ENCODE data around the gene BCAR3. TPM values are rescaled to one million over a fixed set of nuclear protein-coding genes. Genes with fewer than 3 reads are reported as not detected.
A peak's percentile ranks its signal among the peaks of the same experiment; 100 is the strongest.

The BCAR3 gene
- 30.3 and 37.5 TPM in 2 replicates for total RNA-seq (2014; rRNA removed; shearing (Covaris generic); ENCODE audit: low replicate concordance)

DNA sequence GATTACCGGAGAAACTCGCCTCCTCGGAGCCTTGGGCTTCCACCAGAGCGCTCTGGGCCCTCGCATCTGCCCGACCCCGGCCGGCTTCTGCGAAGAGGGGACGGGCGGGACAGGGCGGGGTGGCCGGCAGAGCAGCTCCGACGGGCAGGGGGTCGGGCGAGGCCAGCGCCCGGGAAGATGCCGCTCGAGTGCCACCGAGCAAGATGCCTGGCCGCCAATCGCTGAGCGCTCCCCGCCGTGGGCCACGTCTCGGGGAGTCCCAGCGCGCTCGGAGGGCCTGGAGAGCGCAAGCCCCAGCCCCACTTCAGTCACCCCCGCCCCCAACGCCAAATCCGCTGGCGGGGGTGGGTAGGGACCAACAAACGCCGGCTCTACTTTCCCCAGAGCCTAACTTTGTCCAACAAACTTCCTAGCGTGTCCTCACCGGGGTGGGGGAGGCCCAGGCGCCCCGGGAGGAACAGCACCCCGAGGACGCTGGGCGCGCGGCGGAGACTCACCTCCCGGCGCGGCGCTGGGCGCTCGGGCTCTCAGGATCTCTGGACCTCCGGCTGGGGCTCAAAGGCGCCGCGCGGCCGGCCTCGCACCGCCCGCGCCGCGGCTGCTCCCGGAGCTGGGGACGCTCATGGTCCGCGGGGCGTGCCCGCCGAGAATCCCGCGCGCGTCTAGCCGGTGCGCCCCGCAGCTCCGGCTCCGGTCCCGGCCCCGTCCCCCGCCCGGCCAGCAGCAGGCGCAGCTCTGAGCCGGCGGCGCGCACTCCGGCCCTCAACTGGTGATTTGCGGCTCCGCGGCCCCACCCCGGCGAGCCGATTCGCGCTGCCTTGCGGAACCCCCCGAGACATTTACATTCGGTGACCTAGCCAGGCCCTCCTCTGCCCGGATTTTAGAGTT is at the start of gene BCAR3:
TSS of gene BCAR3 (minus strand) at position 737 of the 888 bp plus-strand sequence. CDS start 6,907 bp downstream, outside the sequence.
- peak; percentile 65 for DNase-seq (ENCODE audit: low read depth)
- in situ Hi-C loops (cut with HindIII; ENCODE audit: low pct_unique_long_range_greater_than_20kb, low sequenced_read_pairs): no loop called here

DNA sequence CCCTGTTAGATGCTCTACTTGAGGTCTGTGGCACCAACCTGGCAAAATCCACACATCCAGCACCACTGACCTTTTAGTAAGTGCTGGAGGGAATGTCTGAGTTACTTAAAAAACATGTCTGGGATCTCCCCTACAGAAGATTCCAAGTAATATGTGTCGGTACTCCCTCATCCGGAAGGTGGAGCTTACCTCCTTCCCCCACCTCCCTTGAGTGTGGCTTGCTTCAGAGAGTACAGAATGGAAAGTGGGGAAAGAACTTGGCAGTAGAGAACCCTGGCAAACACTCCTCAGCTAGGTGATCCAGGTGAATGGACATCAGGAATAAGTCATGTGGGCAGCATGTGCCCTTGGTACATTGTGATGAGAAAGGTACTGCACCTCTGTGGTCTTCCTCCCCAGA is 49.0 kb upstream of the BCAR3 start:
- DNase-seq (ENCODE audit: low read depth): no peak
- in situ Hi-C loops (cut with HindIII; ENCODE audit: low pct_unique_long_range_greater_than_20kb, low sequenced_read_pairs): no loop called here

DNA sequence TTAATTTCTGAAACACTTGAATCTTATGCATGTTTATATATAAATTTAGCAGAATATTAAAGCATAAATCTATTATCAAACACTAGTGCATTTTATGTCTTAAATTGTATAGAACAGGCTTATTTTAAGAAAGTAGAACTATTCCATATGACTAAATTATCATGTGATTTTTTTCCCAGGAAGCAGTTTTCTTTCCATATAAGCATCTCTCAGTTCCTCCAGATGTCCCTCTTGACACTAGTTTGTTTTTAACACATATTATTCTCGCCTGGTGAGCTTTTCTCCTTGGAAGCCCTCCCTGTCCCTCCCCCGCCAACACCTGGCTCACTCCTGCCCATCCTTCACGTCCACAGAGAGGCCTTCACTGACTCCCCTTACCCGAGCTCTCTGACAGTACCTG is 48.3 kb upstream of the BCAR3 start:
- in situ Hi-C loops (cut with HindIII; ENCODE audit: low pct_unique_long_range_greater_than_20kb, low sequenced_read_pairs): no loop called here
- DNase-seq (ENCODE audit: low read depth): no peak

DNA sequence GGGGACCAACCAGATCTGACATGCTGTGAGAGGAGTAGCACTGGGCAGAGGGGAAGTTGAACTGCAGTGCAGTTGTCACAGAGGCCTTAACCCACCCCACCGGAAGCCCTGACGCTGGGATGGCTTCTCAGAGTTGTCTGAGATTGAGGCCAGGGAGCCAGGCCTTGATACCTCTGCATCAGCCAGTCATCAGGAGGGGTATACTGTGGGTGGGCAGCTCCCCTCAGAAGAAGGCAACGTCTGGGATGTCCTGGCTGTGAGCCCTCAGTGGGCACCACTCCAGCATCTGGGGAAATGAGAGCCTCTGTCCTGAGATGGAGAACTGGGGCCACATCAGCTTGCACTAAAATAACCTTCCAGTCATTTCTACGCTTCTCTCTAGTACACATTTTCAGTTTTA is 47.9 kb upstream of the BCAR3 start:
- in situ Hi-C loops (cut with HindIII; ENCODE audit: low pct_unique_long_range_greater_than_20kb, low sequenced_read_pairs): no loop called here
- no peak for DNase-seq (ENCODE audit: low read depth)

DNA sequence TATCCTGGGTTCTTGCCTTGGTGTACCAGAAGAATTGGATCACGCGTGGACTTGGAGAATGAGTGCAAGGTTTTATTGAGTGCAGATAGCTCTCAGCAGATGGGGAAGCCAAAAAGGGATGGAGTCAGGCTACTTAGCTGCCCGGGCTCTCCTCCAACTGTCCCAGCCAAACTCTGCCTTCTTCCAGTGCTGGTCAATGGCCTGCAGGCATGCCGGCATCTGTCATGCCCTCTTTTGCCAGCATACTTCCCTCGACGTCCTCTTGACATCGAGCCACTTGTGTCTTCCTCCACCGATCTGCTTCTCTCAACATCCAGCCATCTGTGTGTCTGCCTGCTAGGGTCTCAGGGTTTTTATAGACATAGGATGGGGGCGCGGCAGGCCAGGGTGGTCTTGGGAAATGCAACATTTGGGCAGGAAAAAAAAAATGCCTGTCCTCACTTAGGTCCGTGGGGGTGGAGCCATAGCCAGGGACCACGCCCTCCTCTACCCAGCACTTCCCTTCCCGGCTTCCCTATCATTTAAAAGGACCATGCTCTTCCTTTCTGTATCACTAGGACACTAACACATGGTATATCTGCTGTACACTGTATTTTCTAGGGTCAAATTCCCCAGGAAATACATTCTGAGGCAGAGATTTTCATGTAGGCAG is 47.0 kb upstream of the BCAR3 start:
- no peak for DNase-seq (ENCODE audit: low read depth)
- in situ Hi-C loops (cut with HindIII; ENCODE audit: low pct_unique_long_range_greater_than_20kb, low sequenced_read_pairs): no loop called here

DNA sequence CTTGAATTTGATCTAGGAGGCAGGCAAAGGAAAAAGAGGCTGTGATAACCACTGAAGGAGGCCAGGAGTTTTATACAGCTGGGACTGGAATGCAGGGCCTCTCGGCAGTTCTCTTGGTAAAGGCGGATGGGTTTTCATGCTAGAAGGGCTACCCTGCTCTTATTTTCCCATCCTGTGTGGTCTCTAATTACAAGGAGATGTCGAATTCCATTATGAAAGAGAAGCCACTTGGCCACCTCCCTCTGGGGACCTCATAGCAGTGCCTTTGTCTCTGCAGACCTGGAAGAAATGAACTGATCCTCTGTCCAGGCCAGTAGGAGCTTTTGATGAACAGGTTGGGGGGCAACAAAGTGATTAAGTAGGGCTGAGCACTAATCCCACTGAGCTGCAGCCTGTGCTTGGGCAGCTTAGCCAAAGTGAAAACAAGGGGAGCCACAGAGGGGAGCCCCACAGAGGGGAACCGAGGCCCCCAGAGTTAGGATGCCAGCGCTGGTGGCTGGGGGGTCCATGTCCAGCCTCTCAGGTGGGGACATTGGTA is 42.2 kb upstream of the BCAR3 start:
- DNase-seq (ENCODE audit: low read depth): no peak
- in situ Hi-C loops (cut with HindIII; ENCODE audit: low pct_unique_long_range_greater_than_20kb, low sequenced_read_pairs): no loop called here

DNA sequence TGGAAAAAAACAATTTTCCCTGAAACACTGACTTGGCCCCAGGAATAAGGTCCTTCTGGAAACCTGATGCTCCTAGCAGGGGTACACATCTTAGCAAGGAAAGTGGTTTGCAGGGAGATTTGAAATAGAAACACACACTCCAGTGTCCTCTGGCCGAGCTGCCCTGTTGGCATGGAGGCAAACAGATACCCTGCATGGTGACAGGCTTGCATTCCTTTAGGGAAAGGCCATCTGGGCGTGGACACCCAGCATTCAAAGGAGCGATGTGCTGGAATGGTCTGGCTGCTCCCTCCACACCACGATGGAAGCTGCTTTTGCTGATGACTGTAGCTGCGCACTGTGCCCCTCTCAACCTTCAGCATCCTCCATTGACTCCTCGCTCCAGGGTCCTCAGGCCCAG is 41.5 kb upstream of the BCAR3 start:
- in situ Hi-C loops (cut with HindIII; ENCODE audit: low pct_unique_long_range_greater_than_20kb, low sequenced_read_pairs): no loop called here
- DNase-seq (ENCODE audit: low read depth): no peak

DNA sequence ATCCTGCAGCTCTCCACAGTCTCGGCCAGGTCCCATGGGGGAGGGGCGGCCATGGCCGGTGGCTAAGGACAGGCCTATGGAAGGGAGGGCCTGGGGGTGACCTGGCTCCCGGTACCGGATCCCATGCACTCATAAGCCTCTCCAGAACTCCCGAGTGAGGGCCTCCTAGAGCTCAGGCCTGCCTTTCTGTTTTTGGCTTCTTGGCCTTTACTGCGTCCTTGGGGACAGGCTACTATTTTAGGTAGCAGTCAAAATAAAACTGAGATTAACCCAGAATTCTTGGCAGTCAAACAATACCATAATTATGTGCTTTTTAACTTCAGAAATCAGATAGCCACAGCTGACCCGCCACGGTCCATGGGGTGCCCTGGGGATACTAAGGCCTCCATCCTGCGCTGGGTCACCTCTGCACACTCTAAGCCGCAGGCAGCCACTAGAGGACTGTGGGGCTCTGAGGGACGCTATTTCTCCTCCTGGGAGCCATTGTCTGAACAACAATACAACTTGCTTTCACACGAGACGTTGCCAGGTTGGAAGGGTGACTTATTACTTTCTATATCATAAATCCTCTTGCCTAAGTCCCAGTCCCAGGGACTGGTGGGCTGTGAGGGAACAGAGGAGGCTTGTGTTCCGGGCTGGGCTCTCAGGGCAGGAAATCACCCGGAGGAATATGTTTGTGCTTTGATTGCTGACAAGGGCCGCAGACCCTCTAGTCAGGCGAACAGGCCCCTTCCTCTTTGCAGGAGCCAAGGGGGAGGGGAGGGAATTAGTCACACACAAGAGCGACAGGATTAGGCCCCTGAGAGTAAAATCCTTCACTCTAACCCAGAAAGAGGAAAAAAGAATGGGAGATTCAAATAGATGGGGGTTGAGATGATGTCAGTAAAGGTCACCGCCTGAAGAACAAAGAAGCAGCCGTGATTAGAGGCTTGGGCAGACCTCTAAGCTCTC is 40.7 kb upstream of the BCAR3 start:
- in situ Hi-C loops (cut with HindIII; ENCODE audit: low pct_unique_long_range_greater_than_20kb, low sequenced_read_pairs): no loop called here
- DNase-seq (ENCODE audit: low read depth): no peak

DNA sequence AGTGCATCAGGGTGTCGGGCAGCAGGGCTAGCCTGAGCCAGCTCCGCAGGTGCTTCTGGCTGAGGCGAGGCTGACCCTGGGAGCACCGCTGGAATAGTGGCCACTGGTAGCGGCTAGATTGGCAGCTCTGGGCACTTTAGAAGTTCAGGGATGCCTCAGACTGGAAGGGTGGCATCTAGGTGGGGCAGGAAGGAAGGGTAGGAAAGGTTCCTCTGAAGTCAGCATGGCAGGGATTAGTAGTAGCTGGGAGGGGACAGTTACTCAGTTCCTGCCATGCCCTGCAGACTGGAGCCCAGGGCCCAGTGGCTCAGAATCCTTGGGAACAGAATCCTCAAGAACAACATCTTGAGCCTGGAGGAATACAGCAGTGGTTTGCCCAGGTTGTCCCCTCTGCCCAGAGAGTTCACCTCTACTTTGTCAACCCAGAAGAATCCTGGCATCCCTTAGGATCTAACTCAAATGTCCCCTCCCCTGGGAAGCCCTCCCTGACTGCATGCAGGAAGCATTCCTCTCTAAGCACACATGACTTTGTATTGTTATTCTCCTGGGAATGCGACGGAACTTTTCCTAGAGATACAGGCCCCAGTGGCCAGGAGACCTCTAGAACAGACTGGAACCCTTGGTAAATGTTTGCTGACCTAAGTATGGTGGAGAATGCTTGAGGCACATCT is 39.5 kb upstream of the BCAR3 start:
- DNase-seq (ENCODE audit: low read depth): no peak
- in situ Hi-C loops (cut with HindIII; ENCODE audit: low pct_unique_long_range_greater_than_20kb, low sequenced_read_pairs): no loop called here

DNA sequence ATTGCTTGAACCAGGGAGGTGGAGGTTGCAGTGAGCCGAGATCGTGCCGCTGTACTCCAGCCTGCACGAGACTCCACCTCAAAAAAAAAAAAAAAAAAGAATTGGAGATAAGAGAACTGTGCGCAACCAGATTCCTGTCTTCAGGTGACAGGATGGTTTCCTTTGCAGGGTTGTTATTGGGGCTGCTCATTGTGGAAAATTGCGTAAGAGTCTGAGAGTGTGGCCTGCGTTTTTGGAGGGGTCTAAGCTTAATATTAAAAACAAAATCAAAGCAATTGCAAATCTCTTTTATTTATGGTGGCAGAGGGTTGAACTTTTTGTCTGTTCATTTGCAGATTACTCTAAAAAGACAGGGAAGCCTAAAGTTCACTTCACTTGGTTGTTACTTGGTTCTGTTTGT is 36.0 kb upstream of the BCAR3 start:
- in situ Hi-C loops (cut with HindIII; ENCODE audit: low pct_unique_long_range_greater_than_20kb, low sequenced_read_pairs): no loop called here
- DNase-seq (ENCODE audit: low read depth): no peak

DNA sequence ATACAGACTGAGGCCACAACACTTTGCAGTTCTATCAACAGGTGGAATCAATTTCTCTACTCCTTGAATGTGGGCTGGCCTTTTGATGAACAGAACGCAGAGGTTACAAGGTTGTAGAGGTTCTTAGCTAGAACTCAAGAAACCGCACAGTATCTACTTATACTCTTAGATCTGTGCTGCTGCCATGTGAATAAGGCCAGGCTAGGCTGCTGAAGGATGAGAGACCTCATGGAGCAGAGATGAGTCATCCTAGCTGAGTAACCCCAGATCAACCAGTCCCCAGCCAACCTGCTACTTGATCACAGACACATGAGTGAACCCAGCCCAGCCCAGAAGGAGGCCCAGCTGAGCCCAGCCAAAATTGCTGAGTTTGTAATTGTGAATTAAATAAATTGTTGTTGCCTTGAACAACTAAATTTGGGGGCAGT is 35.3 kb upstream of the BCAR3 start:
- in situ Hi-C loops (cut with HindIII; ENCODE audit: low pct_unique_long_range_greater_than_20kb, low sequenced_read_pairs): no loop called here
- DNase-seq (ENCODE audit: low read depth): peak; percentile 6

DNA sequence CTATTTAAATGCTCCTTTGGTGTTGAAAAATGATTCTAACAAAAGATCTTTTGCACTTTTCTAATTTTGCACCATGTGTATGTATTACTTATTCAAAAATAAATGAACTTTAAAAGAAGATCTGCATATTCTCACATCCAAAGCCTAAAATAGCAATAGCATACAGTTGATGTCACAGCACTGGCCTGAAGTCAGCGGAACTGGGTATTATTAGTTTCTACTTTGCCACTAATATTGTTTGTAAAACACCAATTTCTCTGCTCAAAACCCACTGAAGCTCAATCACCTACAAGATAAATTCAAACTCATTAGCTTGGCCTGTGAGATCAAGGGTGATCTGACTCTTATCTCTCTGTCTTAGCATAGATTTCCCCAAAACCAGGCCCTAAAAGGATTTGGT is 34.5 kb upstream of the BCAR3 start:
- in situ Hi-C loops (cut with HindIII; ENCODE audit: low pct_unique_long_range_greater_than_20kb, low sequenced_read_pairs): no loop called here

DNA sequence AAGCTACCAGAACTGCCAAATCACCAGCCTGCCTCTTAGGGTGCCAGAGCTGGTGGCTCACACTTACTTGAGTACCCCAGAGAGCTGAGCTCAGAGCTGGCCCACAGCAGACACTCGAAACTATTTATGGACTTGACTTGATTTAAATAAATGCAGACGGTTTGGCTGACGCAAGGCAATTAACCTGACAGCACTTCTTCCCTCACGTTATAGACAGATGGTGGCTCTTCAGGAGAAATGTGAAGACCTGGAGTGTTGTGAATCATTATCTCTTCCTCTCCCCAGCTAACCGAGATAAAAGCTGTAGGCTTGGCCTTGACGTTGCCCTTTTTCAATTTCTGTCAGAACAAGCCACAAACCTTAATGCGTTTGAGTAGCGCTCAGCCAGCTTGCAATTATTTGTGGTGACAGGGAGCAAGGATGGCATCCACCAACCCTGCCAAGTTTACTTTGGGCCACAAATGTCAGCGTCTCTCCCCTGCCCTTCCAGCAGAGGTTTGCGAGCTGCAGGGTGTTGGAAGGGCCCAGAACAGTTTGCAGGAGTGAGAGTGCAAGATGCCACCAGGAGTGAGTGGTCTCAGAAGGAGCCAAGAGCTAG is 34.0 kb upstream of the BCAR3 start:
- no peak for DNase-seq (ENCODE audit: low read depth)
- in situ Hi-C loops (cut with HindIII; ENCODE audit: low pct_unique_long_range_greater_than_20kb, low sequenced_read_pairs): no loop called here

More for the DNA sequence above, 34.5 kb upstream of the BCAR3 start:
- no peak for DNase-seq (ENCODE audit: low read depth)

DNA sequence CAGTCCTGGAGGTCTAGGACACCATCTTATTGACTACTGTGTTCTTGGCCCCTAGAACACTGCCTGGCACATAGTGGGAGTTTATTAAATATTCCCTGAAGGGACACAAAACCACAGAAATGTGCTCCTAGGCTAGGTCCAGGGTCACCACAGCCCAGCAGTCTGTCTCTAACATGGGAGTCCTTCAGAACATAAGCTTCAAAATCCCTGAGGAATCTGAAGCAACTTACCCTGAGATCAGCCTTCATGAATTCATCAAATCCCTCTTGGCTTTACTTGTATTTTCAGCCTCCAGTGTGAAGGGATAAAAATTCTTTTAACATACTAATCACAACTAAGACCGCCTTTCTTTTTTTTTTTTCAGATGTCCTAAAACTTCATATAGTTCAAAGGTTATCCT is 32.7 kb upstream of the BCAR3 start:
- no peak for DNase-seq (ENCODE audit: low read depth)
- in situ Hi-C loops (cut with HindIII; ENCODE audit: low pct_unique_long_range_greater_than_20kb, low sequenced_read_pairs): no loop called here

DNA sequence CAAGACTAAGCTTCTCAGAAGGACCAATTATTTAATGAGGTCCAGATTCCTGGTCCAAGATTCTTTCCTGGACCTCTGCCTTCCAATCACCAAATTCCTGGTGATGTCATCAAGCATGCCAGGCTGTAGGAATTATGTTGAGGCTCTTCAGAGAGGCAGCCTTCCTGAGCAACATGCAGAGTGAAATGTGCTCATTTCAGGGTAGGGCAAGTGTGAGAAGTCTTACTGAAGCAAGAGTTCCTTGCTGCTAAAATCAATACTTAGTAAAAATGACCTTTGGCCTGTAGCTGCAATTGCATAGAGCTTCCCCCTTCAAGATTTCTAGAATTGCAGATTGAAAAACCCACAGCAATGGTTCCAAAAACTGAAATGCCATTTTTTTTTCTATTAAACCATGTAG is 31.7 kb upstream of the BCAR3 start:
- in situ Hi-C loops (cut with HindIII; ENCODE audit: low pct_unique_long_range_greater_than_20kb, low sequenced_read_pairs): no loop called here
- no peak for DNase-seq (ENCODE audit: low read depth)

DNA sequence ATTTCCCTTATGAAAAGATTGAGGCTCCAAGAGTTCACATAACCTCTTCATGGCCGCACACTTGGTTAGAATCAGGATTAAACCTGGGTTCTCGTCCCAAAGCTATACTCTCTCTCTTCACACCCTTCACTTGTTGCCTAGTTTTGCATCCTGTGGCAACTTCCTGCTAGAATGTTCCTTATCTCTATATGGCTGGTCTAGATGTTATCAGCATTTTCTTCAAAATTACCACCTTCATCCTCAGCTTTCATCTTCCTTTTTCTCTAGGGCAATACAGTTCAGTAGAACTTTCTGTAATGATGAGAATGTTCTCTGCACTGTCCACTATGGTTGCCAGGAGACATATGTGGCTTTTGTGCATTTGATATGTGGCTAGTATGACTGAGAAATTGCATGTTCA is 31.1 kb upstream of the BCAR3 start:
- in situ Hi-C loops (cut with HindIII; ENCODE audit: low pct_unique_long_range_greater_than_20kb, low sequenced_read_pairs): no loop called here
- DNase-seq (ENCODE audit: low read depth): no peak
